Pons (tissue), 1 donor: ENCODE results near the gene ILDR1.
A peak's percentile ranks its signal among the peaks of the same experiment; 100 is the strongest.

Source experiments
- DNase-seq: peaks from one replicate; pipeline ENCODE4 v3.0.0-alpha.2; 2016; ENCODE audit warnings: low spot score

Gene ILDR1

GRCh38 chr3:122019493-122019892, 2.6 kb downstream of the ILDR1 start:
- no peak for DNase-seq

GRCh38 chr3:122014741-122015140, 7.3 kb downstream of the ILDR1 start:
- DNase-seq = no peak

GRCh38 chr3:122013448-122013925, 8.6 kb downstream of the ILDR1 start:
- DNase-seq = no peak

GRCh38 chr3:122012821-122013220, 9.2 kb downstream of the ILDR1 start:
- DNase-seq = no peak

GRCh38 chr3:122011396-122011795, 10.7 kb downstream of the ILDR1 start:
- DNase-seq = no peak

- DNase-seq = no peak
These were observed 11.5 kb downstream of the ILDR1 start for GRCh38 chr3:122010506-122010905.

- DNase-seq = no peak
These were observed 13.9 kb downstream of the ILDR1 start for GRCh38 chr3:122008166-122008565.

GRCh38 chr3:122006267-122006666, 15.8 kb downstream of the ILDR1 start:
- DNase-seq = no peak

- no peak for DNase-seq
These were observed 17.0 kb downstream of the ILDR1 start for GRCh38 chr3:122004991-122005565.

GRCh38 chr3:122004107-122004506, 17.9 kb downstream of the ILDR1 start:
- no peak for DNase-seq

GRCh38 chr3:122003606-122004005, 18.4 kb downstream of the ILDR1 start:
- no peak for DNase-seq

GRCh38 chr3:122003112-122003511, 18.9 kb downstream of the ILDR1 start:
- DNase-seq = peak; percentile 28

- DNase-seq = no peak
These were observed 19.4 kb downstream of the ILDR1 start for GRCh38 chr3:122002611-122003010.

GRCh38 chr3:122001892-122002291, 20.2 kb downstream of the ILDR1 start:
- no peak for DNase-seq

- no peak for DNase-seq
These were observed 21.0 kb downstream of the ILDR1 start for GRCh38 chr3:122000936-122001605.

- DNase-seq = no peak
These were observed 22.1 kb downstream of the ILDR1 start for GRCh38 chr3:121999931-122000330.

- peak; percentile 60 for DNase-seq
These were observed 23.2 kb downstream of the ILDR1 start for GRCh38 chr3:121998611-121999473.

- DNase-seq = peak; percentile 46
These were observed 23.9 kb downstream of the ILDR1 start for GRCh38 chr3:121998030-121998580.

- DNase-seq = no peak
These were observed 24.7 kb downstream of the ILDR1 start for GRCh38 chr3:121997372-121997771.

GRCh38 chr3:121996441-121996840, 25.6 kb downstream of the ILDR1 start:
- no peak for DNase-seq

- DNase-seq = peak; percentile 80
These were observed 26.6 kb downstream of the ILDR1 start for GRCh38 chr3:121995161-121996137.
